ENCODE measurements around the gene RNF32.
"Not testable (repeated sequence)": the region's sequence is repeated elsewhere in the genome, so short reads cannot be mapped to it uniquely, and the experiment has no call there.

RNF32 gene

DNA sequence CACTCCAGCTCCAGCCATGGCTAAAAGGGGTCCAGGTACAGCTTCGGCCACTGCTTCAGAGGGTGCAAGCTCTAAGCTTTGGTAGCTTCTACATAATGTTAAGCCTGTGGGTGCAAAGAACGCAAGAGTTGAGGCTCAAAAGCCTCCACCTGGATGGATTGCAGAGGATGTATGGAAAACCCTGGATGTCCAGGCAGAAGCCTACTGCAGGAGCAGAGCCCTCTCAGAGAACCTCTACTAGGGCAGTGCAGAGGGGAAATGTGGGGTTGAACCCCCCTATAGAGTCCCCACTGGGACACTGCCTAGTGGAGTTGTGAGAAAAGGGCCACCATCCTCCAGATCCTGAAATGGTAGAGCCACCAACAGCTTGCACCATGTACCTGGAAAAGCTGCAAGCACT is 10.7 kb upstream of the RNF32 start:
- Histone ChIP-seq H3K36me3 (ENCODE audit: control insufficient read depth, insufficient read depth, low read length) (no peaks in the 10 kb centered on the region), H3K9me3 (ENCODE audit: control insufficient read depth, low read length) (no peaks in the 10 kb centered on the region), H3K4me1 (ENCODE audit: control insufficient read depth, insufficient read depth, low read length, poor library complexity, severe bottlenecking) (no peaks in the 10 kb centered on the region), H3K27ac (ENCODE audit: low read depth, low read length, severe bottlenecking) (no peak overlapping the region), H3K4me3 (ENCODE audit: extremely low read depth, insufficient read depth, low read length, poor library complexity, severe bottlenecking) (no peak overlapping the region)
- 83 to 90% methylated on average over 2 of the region's 2 CpGs for WGBS, 2 experiments (ENCODE audit: insufficient coverage in 2 of 2)

DNA sequence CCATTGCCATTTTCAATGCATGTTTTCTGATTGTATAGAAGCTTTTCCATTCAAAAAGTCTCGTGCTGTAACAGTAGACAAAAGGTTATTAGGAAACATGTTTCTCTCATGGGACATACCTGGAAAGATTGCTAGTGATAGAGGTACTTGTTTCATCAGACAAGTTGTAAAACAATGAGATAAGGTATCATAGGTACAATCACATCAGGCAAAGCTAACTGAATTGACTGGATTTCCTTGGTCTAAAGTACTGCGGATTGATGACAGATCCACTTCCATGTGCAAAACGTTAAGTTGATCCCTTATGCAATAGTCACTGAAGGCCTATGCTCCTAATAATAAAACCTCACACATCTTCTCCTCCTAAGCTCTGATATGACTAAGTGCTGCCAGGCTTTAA is 6.5 kb upstream of the RNF32 start:
- Histone ChIP-seq H3K9me3 (ENCODE audit: control insufficient read depth, low read length) (no peaks in the 10 kb centered on the region), H3K4me1 (ENCODE audit: control insufficient read depth, insufficient read depth, low read length, poor library complexity, severe bottlenecking) (no peaks in the 10 kb centered on the region), H3K4me3 (ENCODE audit: extremely low read depth, insufficient read depth, low read length, poor library complexity, severe bottlenecking) (no peak overlapping the region), H3K27ac (ENCODE audit: low read depth, low read length, severe bottlenecking) (no peak overlapping the region), H3K36me3 (ENCODE audit: control insufficient read depth, insufficient read depth, low read length) (no peaks in the 10 kb centered on the region)
- WGBS, 2 experiments (ENCODE audit: insufficient coverage in 2 of 2), result 78 to 86% methylated on average over 3 of the region's 3 CpGs

DNA sequence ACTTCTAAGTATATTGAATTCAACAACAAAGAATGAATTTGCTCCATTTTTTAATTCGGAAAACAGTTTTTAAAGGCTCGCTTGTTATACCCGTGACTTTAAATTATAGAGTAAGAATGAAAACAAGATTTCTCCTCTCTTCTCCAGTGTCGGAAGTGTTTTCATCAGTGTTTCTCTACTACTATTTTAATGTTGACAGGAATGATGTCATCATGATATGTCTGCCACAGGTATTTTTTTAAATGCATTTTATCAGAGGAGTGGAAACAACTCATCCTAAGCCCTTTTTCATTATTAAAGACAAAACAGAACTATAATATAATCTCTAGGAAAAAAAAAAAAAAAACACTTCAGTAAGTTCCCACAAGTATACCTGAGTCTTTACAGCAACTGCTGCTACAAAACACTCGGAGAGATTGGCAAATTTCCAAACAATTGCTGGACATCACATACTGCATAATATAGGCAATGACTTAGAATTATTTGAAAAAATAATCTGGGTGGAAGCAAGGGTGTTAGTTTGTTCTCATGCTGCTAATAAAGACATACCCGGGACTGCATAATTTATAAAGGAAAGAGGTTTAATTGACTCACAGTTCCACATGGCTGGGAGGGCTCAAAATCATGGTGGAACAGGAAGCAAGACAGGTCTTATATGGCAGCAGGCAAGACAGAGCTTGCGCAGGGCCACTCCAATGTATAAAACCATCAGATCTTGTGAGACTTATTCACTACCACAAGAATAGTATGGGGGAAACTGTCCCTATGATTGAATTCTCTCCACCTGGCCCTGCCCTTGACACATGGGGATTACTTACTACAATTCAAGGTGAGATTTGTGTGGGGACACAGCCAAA is 4.8 kb upstream of the RNF32 start:
- H3K9me3 ChIP-seq (ENCODE audit: control insufficient read depth, low read length), result no peaks in the 10 kb centered on the region
- no peaks in the 10 kb centered on the region for H3K4me1 ChIP-seq (ENCODE audit: control insufficient read depth, insufficient read depth, low read length, poor library complexity, severe bottlenecking)
- no peaks in the 10 kb centered on the region for H3K36me3 ChIP-seq (ENCODE audit: control insufficient read depth, insufficient read depth, low read length)
- 74 to 93% methylated on average over 1 to 2 of the region's 7 CpGs for WGBS, 2 experiments (ENCODE audit: insufficient coverage in 2 of 2)
- no peak overlapping the region for H3K4me3 ChIP-seq (ENCODE audit: extremely low read depth, insufficient read depth, low read length, poor library complexity, severe bottlenecking)
- no peak overlapping the region for H3K27ac ChIP-seq (ENCODE audit: low read depth, low read length, severe bottlenecking)

DNA sequence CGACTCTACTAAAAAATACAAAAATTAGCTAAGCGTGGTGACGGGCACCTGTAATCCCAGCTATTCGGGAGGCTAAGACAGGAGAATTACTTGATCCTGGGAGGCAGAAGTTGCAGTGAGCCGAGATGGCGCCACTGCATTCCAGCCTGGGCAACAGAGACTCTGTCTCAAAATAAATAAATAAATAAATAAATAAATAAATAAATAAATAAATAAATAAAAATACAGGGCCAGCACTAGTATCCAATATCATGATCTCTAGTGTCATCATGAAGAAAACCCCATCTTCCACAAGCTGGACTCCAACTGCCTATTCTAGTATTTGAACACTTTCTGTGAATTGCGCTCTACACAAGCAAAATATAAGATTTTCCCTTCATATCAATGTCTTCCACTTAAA is 3.5 kb upstream of the RNF32 start:
- H3K4me3 ChIP-seq (ENCODE audit: extremely low read depth, insufficient read depth, low read length, poor library complexity, severe bottlenecking); H3K9me3 ChIP-seq (ENCODE audit: control insufficient read depth, low read length); H3K27ac ChIP-seq (ENCODE audit: low read depth, low read length, severe bottlenecking); H3K36me3 ChIP-seq (ENCODE audit: control insufficient read depth, insufficient read depth, low read length); H3K4me1 ChIP-seq (ENCODE audit: control insufficient read depth, insufficient read depth, low read length, poor library complexity, severe bottlenecking): not testable (repeated sequence)
- WGBS, 2 experiments (ENCODE audit: insufficient coverage in 2 of 2), result 90 to 100% methylated on average over 2 to 3 of the region's 7 CpGs

DNA sequence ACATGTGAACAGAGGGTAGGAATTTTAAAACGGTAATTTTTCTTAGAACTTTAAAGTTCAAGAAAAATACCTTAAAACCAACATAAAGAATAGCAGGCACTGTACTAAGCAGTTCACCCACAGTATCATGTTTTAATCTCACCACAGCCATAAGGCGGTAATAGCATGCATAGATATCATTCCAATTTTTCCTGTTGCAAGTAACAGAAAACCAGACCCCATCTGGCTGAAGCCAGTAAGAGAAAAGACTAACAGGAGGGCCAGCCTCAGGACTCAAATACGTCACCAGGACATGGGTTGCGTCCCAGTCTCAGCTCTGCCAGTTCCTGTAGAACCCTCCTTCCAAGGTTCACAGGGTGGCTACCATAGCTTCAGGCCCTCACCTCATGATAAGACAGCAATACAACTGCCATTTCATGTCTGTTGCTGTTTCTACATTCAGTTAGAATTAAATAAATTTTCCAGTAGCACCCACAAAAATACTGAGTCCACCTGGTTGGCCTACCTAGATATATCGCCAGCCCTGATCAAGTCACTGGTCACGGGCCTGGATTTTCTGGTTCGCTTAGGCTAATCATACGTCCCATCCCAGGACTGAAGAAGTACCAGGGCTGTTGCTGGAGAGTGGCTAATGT is 2.0 kb upstream of the RNF32 start:
- H3K36me3 ChIP-seq (ENCODE audit: control insufficient read depth, insufficient read depth, low read length), result no peaks in the 10 kb centered on the region
- H3K9me3 ChIP-seq (ENCODE audit: control insufficient read depth, low read length), result no peaks in the 10 kb centered on the region
- H3K27ac ChIP-seq (ENCODE audit: low read depth, low read length, severe bottlenecking), result no peak overlapping the region
- no peak overlapping the region for H3K4me3 ChIP-seq (ENCODE audit: extremely low read depth, insufficient read depth, low read length, poor library complexity, severe bottlenecking)
- no peaks in the 10 kb centered on the region for H3K4me1 ChIP-seq (ENCODE audit: control insufficient read depth, insufficient read depth, low read length, poor library complexity, severe bottlenecking)
- WGBS, 2 experiments (ENCODE audit: insufficient coverage in 2 of 2), result 89 to 94% methylated on average over 3 to 5 of the region's 8 CpGs

DNA sequence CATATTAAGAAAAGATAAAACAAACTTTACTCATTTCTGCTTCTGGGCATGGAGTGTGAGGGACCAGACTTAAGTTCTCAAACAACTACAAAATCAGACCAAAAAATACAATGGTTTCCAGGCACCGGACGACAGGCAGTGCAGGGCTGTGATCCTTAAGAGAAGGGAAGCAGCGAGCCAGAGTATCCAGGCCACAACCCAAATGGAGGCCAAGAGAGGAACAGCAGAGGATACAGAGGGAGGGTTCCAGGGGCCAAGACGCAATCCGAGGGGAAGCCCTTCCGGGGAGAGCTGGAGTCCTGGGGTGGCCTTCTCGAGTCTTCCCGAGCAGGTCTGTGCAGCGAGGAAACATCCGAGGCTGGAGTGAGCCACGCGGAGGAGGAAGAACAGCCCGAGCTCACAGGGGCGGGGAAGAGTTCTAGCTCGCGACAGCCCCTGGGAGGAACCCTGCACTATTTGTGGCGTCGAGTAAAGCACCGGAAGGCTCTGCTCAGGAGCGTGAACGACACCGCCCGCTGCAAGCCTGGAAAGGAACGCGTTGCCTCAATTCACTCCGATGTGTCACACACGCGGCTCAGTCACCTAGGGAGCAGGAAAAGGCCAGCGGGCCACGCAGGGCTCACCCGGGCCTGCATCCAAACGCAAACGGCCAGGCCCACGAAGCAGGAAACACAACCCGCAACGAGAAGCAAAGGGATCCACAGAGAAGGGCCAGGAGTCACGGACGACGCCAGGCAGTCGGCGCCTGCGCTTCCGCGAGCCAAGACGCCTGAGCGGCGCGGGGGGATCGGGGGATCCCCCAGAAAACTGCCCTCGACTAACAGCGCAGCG is 933 bp upstream of the RNF32 start:
- 95 to 96% methylated on average over 51 to 52 of the region's 52 CpGs for WGBS, 2 experiments (ENCODE audit: insufficient coverage in 2 of 2)
- H3K4me1 ChIP-seq (ENCODE audit: control insufficient read depth, insufficient read depth, low read length, poor library complexity, severe bottlenecking), result no peaks in the 10 kb centered on the region
- peak overlapping the region; percentile 62 for H3K4me3 ChIP-seq (ENCODE audit: extremely low read depth, insufficient read depth, low read length, poor library complexity, severe bottlenecking)
- H3K36me3 ChIP-seq (ENCODE audit: control insufficient read depth, insufficient read depth, low read length), result no peaks in the 10 kb centered on the region
- no peak overlapping the region for H3K27ac ChIP-seq (ENCODE audit: low read depth, low read length, severe bottlenecking)
- no peaks in the 10 kb centered on the region for H3K9me3 ChIP-seq (ENCODE audit: control insufficient read depth, low read length)

DNA sequence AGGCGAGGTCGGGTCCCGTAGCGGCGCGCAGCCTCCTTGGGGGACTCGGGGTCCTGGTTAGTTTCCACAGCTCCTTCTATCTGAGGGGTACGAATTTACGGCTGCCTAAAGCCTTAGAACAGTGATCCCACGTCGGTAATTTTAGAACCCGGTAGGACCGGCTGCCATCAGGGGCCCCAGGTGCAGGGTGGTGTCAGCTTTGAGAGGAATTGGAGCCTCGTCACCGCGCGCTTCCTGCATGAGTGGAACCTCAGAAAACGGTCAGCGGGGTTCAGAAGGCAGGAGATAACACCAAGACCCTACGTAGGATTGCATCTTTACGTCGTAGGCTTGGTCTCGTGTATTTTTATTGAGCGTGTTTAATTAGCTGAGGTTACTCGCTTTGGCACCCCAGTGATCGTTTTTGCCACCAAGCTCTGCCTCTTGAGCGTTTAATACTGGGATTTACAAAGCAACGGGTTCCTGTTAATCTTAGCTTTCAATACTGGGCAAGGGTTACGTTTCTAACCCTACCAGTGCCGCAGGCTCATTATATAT is 443 bp downstream of the RNF32 start:
- WGBS, 2 experiments (ENCODE audit: insufficient coverage in 2 of 2), result 13 to 14% methylated on average over 28 to 29 of the region's 30 CpGs
- Histone ChIP-seq H3K36me3 (ENCODE audit: control insufficient read depth, insufficient read depth, low read length) (no peaks in the 10 kb centered on the region), H3K4me3 (ENCODE audit: extremely low read depth, insufficient read depth, low read length, poor library complexity, severe bottlenecking) (peak overlapping the region; percentile 62), H3K4me1 (ENCODE audit: control insufficient read depth, insufficient read depth, low read length, poor library complexity, severe bottlenecking) (no peaks in the 10 kb centered on the region), H3K9me3 (ENCODE audit: control insufficient read depth, low read length) (no peaks in the 10 kb centered on the region), H3K27ac (ENCODE audit: low read depth, low read length, severe bottlenecking) (peak overlapping the region; percentile 52)

DNA sequence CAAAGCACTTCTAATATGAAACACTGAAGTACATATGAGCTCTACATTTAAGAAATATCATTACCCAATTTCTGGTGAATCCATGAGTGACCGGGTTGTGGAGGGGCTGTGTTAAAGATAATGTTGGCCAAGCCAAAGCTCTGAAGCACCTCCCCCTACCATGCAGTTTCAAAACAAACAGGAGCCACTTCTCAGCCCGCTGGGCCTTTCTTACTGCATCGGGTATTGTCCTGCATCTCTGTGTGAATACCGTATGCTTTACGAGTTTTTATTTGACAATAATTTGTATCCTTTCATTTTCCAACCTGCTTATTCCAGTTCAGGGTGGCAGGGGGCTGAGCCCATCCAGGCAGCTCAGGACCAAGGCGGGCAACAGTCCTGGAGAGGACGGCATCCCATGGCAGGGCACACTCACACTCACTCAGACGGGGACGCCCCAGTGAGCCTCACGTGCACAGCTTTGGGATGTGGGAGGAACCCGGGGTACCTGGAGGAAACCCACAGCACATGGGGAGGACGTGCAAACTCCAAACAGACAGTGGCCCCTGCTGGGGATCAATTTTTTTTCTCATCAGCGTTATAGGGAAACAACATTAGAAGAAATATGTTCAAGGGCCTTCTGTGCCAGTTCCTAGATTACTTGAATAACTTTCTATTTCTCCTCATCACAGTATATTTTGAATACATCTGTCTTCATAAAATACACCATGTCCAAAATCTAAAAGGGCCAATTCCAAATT is 1.9 kb downstream of the RNF32 start:
- H3K4me1 ChIP-seq (ENCODE audit: control insufficient read depth, insufficient read depth, low read length, poor library complexity, severe bottlenecking), result no peaks in the 10 kb centered on the region
- no peaks in the 10 kb centered on the region for H3K9me3 ChIP-seq (ENCODE audit: control insufficient read depth, low read length)
- no peak overlapping the region for H3K27ac ChIP-seq (ENCODE audit: low read depth, low read length, severe bottlenecking)
- 83 to 84% methylated on average over 7 to 8 of the region's 13 CpGs for WGBS, 2 experiments (ENCODE audit: insufficient coverage in 2 of 2)
- H3K36me3 ChIP-seq (ENCODE audit: control insufficient read depth, insufficient read depth, low read length), result no peaks in the 10 kb centered on the region
- H3K4me3 ChIP-seq (ENCODE audit: extremely low read depth, insufficient read depth, low read length, poor library complexity, severe bottlenecking), result no peak overlapping the region

DNA sequence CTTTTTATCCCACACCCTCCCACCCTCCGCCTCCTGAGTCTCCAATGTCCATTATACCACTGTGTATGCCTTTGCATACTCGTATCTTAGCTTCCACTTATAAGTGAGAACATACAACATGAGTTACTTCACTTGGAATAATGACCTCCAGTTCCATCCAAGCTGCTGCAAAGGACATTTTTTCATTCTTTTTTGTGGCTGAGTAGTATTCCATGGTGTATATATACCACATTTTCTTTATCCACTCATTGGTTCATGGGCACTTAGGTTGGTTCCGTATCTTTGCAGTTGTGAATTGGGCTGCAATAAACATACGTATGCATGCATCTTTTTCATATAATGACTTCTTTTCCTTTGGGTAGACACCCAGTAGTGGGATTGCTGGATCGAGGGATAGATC is 6.8 kb downstream of the RNF32 start:
- not testable (repeated sequence) for H3K9me3 ChIP-seq (ENCODE audit: control insufficient read depth, low read length); H3K36me3 ChIP-seq (ENCODE audit: control insufficient read depth, insufficient read depth, low read length); H3K4me3 ChIP-seq (ENCODE audit: extremely low read depth, insufficient read depth, low read length, poor library complexity, severe bottlenecking); H3K4me1 ChIP-seq (ENCODE audit: control insufficient read depth, insufficient read depth, low read length, poor library complexity, severe bottlenecking); H3K27ac ChIP-seq (ENCODE audit: low read depth, low read length, severe bottlenecking)
- 83 to 91% methylated on average over 2 of the region's 5 CpGs for WGBS, 2 experiments (ENCODE audit: insufficient coverage in 2 of 2)

DNA sequence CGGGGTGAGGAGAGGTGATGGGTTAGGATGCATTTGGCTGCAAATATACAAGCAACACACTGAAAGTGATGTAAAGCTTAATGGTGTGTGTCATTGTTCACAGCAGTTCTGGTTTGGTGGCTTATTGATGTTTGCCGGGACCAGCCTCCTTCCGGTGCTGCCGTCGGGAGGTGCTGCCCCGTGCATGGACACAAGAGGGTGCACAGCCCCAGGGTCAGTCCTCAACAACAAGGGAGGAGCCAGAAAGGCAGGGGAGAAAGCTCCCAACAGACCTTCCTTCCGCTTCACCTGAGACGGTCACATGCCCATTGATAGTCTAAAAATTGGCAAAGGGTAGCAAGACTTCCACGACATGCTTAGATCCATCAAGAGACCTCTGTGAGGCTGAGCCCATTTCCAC is 9.5 kb downstream of the RNF32 start:
- no peak overlapping the region for H3K4me3 ChIP-seq (ENCODE audit: extremely low read depth, insufficient read depth, low read length, poor library complexity, severe bottlenecking)
- no peaks in the 10 kb centered on the region for H3K9me3 ChIP-seq (ENCODE audit: control insufficient read depth, low read length)
- no peak overlapping the region for H3K27ac ChIP-seq (ENCODE audit: low read depth, low read length, severe bottlenecking)
- WGBS, 2 experiments (ENCODE audit: insufficient coverage in 2 of 2), result 75 to 82% methylated on average over 8 of the region's 9 CpGs
- no peaks in the 10 kb centered on the region for H3K4me1 ChIP-seq (ENCODE audit: control insufficient read depth, insufficient read depth, low read length, poor library complexity, severe bottlenecking)
- no peaks in the 10 kb centered on the region for H3K36me3 ChIP-seq (ENCODE audit: control insufficient read depth, insufficient read depth, low read length)

All from mesodermal cell (in vitro differentiated cells).